Kidney epithelial cell (primary cell): ENCODE data around the gene SCAI. TPM values are rescaled to one million over a fixed set of nuclear protein-coding genes. Genes with fewer than 3 reads are reported as not detected.

Experiments used
- DNase-seq: peaks from one replicate; pipeline ENCODE4 v3.0.0-alpha.2; 2010; ENCODE audit warnings: low read depth
- H3K27me3 ChIP-seq: 2 replicates; pipeline ENCODE4 v1.6.0; 2011; ENCODE audit warnings: low read length; ENCODE audit not compliant: control insufficient read depth, insufficient read depth
- H3K36me3 ChIP-seq: 2 replicates; pipeline ENCODE4 v1.5.1; 2011; ENCODE audit warnings: low read length; ENCODE audit not compliant: control insufficient read depth, insufficient read depth
- H3K4me3 ChIP-seq: 2 replicates; pipeline ENCODE4 v1.5.1; 2011; ENCODE audit warnings: low read depth, mild to moderate bottlenecking, control low read depth, low read length
- total RNA-seq: library from RNA; depleted of rRNA; stranded (reverse); fragments of >200 nt; gene quantifications from 2 replicates; pipeline ENCODE4 v1.2.3, GENCODE V29; 2015
- TF ChIP-seq, protein P1 (sequence below): IDR thresholded peaks from 2 replicates; pipeline ENCODE4 v1.5.1; 2011; ENCODE audit warnings: mild to moderate bottlenecking, moderate library complexity, low read length, control low read depth, inconsistent platforms; ENCODE audit not compliant: insufficient read depth, poor library complexity, severe bottlenecking

The SCAI gene
- total RNA-seq, 1 donor from 2014 or later = 2.3 TPM

DNA sequence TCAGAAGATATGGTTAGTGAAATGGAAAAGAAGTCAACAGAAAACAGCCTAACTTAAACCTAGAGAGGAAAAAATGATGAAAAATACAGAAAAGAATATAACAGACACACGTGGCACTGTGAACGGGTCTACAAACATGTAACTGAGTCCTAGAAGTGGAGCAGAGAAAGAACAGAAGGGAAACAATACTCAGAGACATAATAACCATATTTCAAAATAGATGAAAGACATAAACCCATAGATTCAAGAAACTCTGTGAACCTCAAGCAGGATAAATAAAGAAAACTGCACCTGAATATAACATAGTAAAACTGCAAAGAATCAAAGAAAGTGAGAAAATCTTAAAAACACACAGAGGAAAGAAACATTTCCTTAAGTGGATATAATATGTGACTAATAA lies 134.7 kb downstream of the SCAI start:
- Histone ChIP-seq H3K36me3 (no peaks in the 10 kb centered on the region), H3K27me3 (no peaks in the 10 kb centered on the region), H3K4me3 (no peak overlapping the region)
- TF ChIP-seq, protein P1, sequence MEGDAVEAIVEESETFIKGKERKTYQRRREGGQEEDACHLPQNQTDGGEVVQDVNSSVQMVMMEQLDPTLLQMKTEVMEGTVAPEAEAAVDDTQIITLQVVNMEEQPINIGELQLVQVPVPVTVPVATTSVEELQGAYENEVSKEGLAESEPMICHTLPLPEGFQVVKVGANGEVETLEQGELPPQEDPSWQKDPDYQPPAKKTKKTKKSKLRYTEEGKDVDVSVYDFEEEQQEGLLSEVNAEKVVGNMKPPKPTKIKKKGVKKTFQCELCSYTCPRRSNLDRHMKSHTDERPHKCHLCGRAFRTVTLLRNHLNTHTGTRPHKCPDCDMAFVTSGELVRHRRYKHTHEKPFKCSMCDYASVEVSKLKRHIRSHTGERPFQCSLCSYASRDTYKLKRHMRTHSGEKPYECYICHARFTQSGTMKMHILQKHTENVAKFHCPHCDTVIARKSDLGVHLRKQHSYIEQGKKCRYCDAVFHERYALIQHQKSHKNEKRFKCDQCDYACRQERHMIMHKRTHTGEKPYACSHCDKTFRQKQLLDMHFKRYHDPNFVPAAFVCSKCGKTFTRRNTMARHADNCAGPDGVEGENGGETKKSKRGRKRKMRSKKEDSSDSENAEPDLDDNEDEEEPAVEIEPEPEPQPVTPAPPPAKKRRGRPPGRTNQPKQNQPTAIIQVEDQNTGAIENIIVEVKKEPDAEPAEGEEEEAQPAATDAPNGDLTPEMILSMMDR = no peak
- DNase-seq = no peak

DNA sequence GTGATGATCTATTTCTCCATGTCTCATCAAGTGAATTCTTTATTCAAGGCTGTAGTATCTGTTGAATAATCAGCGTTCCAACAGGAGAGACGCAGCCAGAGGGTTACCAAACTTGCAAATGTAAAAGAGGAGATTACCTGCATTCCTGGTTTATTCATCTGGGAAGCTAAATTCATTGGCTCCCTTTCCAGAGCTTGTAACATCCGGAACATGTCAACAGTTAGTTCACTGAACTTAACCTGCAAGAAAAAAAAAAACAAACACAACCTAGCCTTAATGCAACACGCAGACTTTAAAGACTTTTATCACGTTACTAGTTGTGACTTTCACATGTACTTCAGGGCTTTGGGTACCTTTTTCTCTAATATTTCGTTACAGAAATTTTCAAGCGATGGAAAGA lies 140.0 kb downstream of the SCAI start:
- DNase-seq = no peak
- Histone ChIP-seq H3K4me3 (no peak overlapping the region), H3K27me3 (no peaks in the 10 kb centered on the region), H3K36me3 (no peaks in the 10 kb centered on the region)
- TF ChIP-seq, protein P1 = no peak

DNA sequence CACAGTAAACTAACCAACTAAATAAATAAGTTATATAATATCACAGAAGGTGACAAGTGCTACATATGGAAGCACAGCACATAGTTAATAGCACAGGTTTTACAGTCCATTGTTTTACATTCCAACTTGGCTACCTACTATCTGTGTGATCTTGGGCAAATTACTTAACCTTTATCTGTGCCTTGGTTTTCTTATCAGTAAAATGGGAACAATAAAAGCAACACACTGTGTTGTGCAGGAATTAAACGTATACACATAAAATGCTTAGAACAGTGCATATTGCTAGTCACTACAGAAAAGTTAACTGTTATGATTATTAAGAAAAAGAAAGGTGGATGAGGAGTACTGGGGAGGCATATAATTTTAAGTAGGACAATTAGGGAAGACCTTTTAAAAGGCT lies 159.6 kb downstream of the SCAI start:
- no peak overlapping the region for H3K4me3 ChIP-seq
- H3K36me3 ChIP-seq = no peaks in the 10 kb centered on the region
- DNase-seq = no peak
- TF ChIP-seq, protein P1 = no peak
- no peaks in the 10 kb centered on the region for H3K27me3 ChIP-seq

DNA sequence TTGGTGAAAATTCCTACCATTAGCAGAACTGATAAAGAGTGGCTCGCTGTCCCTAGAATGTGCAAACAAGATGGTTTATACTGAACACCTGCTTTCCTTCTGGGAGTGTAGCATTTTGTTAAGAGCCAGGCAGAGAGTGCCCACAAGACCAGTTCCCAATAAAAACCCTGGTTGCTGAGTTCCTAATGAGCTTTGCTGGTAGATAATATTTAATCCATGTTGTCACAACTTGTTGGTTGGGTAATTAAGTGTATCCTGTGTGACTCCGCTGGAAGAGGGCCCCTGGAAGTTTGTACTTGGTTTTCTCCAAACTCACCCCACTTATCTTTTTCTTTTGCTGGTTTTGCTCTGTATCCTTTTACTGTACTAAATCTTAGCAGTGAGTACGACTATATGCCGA lies 162.9 kb downstream of the SCAI start:
- TF ChIP-seq, protein P1 = no peak

DNA sequence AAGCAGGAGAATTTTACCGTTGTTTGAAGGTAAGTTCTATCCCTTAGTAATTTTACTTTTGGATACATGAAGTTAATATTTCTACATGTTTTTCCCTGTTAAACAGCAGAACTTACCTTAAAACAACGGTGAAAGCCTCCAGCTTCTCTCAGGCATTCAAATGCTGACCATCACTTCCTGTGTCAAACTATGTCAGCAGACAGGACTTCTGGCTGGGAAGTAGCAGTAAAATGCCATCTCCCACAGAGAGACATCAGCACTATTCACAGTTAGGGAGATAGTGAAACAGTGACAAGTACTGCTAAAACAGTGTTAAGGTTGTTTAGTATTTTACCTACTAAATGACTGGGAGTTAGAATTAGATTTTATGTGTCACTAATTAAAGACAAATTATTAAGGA lies 168.2 kb downstream of the SCAI start:
- Histone ChIP-seq H3K27me3 (no peaks in the 10 kb centered on the region), H3K36me3 (no peaks in the 10 kb centered on the region), H3K4me3 (no peak overlapping the region)
- TF ChIP-seq, protein P1 = no peak
- no peak for DNase-seq

More for the DNA sequence above, 162.9 kb downstream of the SCAI start:
- Histone ChIP-seq H3K4me3 (no peak overlapping the region), H3K27me3 (no peaks in the 10 kb centered on the region), H3K36me3 (no peaks in the 10 kb centered on the region)
- DNase-seq = no peak

DNA sequence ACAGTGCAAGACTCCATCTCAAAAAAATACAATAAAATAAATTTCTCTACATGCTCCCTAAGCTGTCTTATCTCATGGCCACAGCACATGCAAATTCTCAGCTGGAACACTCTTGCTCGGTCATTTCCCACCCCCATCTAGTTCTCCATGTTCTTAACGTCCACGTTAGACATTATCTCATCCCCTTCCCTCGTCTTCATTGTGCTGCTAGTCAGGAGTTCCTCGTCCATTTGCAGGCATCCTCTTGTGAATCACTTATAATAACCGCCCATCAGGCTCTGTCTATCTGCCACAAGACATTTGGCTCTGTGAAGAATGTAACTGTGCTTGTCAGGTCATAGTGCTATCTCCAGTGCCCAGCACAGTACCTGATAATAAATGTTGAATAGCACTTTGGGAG lies 169.5 kb downstream of the SCAI start:
- Histone ChIP-seq H3K36me3 (no peaks in the 10 kb centered on the region), H3K27me3 (no peaks in the 10 kb centered on the region), H3K4me3 (no peak overlapping the region)
- TF ChIP-seq, protein P1 = no peak
- DNase-seq = no peak
